Nephron (organoid): ENCODE measurements around the gene CYP2S1.
A peak's percentile ranks its signal among the peaks of the same experiment; 100 is the strongest.

Source experiments
- H3K27ac Mint-ChIP-seq, 3 experiments: 2 replicates each; pipeline ENCODE4 v1.8.0; 2020; ENCODE audit warnings: mixed read lengths in 3 of 3, mild to moderate bottlenecking in 2 of 3, moderate library complexity in 1 of 3
- H3K27me3 Mint-ChIP-seq: 2 replicates; pipeline ENCODE4 v1.8.0; 2021; ENCODE audit warnings: low read depth, mild to moderate bottlenecking, moderate library complexity, mixed read lengths
- H3K36me3 Mint-ChIP-seq: 2 replicates; pipeline ENCODE4 v1.8.0; 2020; ENCODE audit warnings: low read depth, mixed read lengths
- H3K4me1 Mint-ChIP-seq: 2 replicates; pipeline ENCODE4 v1.8.0; 2020; ENCODE audit warnings: mixed read lengths
- H3K4me3 Mint-ChIP-seq, 3 experiments: 2 replicates each; pipeline ENCODE4 v1.8.0; 2020; ENCODE audit warnings: mild to moderate bottlenecking in 3 of 3, mixed read lengths in 3 of 3, moderate library complexity in 2 of 3
- H3K9me3 Mint-ChIP-seq: 2 replicates; pipeline ENCODE4 v1.8.0; 2020; ENCODE audit warnings: mixed read lengths
- CTCF ChIP-seq, 3 experiments: fragments of 200-600 bp; sonication (generic); IDR thresholded peaks; one replicate each; pipeline ENCODE4 v1.5.0; 2021; ENCODE audit warnings: antibody characterized with exemption in 3 of 3; ENCODE audit not compliant: unreplicated experiment in 3 of 3

Gene CYP2S1

GRCh38 chr19:41193430-41194156, 574 bp downstream of the CYP2S1 start:
- H3K27me3 Mint-ChIP-seq: peaks cover 86% of the 10 kb centered on the region
- peaks cover 10% of the 10 kb centered on the region for H3K4me1 Mint-ChIP-seq
- H3K4me3 Mint-ChIP-seq: peak overlapping the region in 2 of 3 experiments; percentile 38 to 74

DNA sequence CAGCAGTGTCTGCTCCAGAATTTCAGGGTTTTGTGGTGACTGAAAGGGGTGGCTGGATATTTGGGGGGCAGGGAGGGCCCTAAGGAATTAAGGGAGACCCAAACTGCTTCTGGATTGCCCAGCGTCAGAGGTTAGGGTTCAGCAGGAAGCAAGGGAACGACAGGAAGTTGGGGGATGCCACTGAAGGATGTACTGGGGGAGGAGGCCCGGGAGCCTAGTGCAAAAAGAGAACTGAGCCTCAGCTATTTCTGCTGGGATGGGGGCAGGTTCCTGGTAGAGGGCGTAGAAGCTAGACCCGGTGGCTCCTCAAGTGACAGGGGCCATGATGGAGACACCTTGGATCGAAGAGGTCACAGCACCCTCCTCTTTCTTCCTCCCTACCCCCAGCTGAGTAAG, 1.1 kb downstream of the CYP2S1 start:
- Mint-ChIP-seq H3K9me3 (no peaks in the 10 kb centered on the region), H3K27ac (no peak overlapping the region), H3K27me3 (peaks cover 83% of the 10 kb centered on the region), H3K36me3 (no peaks in the 10 kb centered on the region), H3K4me3 (peak overlapping the region in 2 of 3 experiments; percentile 38 to 74), H3K4me1 (peaks cover 10% of the 10 kb centered on the region)
- TF ChIP-seq CTCF (IDR thresholded peaks at IDR 0.05; ENCODE audit: unreplicated experiment in 3 of 3): no peak

More at GRCh38 chr19:41193430-41194156, 574 bp downstream of the CYP2S1 start:
- Mint-ChIP-seq H3K36me3 (no peaks in the 10 kb centered on the region), H3K9me3 (no peaks in the 10 kb centered on the region), H3K27ac (no peak overlapping the region)
- TF ChIP-seq CTCF (IDR thresholded peaks at IDR 0.05; ENCODE audit: unreplicated experiment in 3 of 3): no peak

DNA sequence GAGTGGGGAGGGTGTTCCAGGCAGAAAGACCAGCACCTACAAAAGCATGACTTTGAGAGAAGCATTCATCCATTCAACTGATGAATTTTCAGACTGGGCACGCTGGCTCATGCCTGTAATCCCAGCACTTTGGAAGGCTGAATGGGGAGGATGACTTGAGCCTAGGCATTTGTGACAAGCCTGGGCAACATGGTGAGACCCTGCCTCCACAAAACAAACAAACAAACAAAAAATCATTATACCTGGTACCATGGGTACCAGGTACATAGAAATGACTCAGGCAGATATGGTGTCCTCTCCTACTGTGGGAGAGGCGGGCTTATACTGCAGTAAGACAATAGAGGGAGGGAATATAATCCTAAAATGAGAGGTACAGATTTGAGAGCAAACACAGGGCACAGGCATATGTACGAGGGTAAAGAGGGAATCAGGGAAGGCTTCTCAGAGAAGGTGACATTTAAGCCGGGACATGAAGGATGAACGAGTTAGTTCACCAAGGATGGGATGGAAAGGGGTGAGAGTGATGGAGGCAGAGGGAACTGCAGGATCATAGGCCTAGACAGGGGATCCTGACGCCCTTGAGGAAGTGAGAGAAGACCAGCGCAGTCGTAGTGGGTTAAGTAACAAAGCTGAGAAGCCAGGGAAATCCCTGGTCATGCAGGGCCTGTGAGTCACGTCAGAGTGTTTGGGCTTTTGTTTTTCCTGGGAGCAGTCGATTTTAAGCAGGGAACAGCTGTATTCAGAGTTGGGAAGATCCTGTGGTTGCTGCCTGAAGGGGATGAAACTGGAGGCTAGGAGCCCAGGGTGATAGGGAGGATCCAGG, 2.9 kb downstream of the CYP2S1 start:
- no peak for TF ChIP-seq CTCF (IDR thresholded peaks at IDR 0.05; ENCODE audit: unreplicated experiment in 3 of 3)
- Mint-ChIP-seq H3K4me3 (no peak overlapping the region), H3K27ac (no peak overlapping the region), H3K9me3 (no peaks in the 10 kb centered on the region), H3K36me3 (no peaks in the 10 kb centered on the region), H3K4me1 (peaks cover 4% of the 10 kb centered on the region), H3K27me3 (peaks cover 67% of the 10 kb centered on the region)

DNA sequence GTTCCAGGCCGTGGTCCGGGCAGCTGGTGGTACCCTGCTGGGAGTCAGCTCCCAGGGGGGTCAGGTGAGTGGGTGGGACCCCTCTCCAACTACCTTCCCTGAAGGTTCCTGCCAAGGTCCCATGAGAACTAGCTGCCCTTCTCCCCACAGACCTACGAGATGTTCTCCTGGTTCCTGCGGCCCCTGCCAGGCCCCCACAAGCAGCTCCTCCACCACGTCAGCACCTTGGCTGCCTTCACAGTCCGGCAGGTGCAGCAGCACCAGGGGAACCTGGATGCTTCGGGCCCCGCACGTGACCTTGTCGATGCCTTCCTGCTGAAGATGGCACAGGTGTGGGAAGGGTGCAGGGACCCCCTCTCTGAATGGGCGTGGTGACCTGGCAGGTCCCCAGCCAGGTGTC, 5.5 kb downstream of the CYP2S1 start:
- H3K4me3 Mint-ChIP-seq: no peak overlapping the region
- H3K9me3 Mint-ChIP-seq: no peaks in the 10 kb centered on the region
- TF ChIP-seq CTCF (IDR thresholded peaks at IDR 0.05; ENCODE audit: unreplicated experiment in 3 of 3): no peak
- no peaks in the 10 kb centered on the region for H3K4me1 Mint-ChIP-seq
- peaks cover 43% of the 10 kb centered on the region for H3K27me3 Mint-ChIP-seq
- no peaks in the 10 kb centered on the region for H3K36me3 Mint-ChIP-seq
- no peak overlapping the region for H3K27ac Mint-ChIP-seq

DNA sequence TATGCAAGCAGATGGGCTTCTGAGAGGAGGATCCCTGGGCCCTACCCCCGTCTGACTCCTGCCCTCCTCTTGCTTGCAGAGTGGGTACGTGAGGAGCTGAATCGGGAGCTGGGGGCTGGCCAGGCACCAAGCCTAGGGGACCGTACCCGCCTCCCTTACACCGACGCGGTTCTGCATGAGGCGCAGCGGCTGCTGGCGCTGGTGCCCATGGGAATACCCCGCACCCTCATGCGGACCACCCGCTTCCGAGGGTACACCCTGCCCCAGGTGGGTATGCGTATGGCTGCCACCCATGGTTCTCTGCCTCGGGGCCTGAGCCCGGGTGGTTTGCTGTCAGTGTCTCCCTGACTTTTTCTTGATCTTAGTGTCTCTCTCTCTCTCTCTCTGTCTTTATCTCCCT, 10.4 kb downstream of the CYP2S1 start:
- H3K36me3 Mint-ChIP-seq: no peaks in the 10 kb centered on the region
- no peaks in the 10 kb centered on the region for H3K9me3 Mint-ChIP-seq
- H3K27ac Mint-ChIP-seq: no peak overlapping the region
- H3K4me1 Mint-ChIP-seq: peaks cover 4% of the 10 kb centered on the region
- peaks cover 10% of the 10 kb centered on the region for H3K27me3 Mint-ChIP-seq
- TF ChIP-seq CTCF (IDR thresholded peaks at IDR 0.05; ENCODE audit: unreplicated experiment in 3 of 3): no peak
- no peak overlapping the region for H3K4me3 Mint-ChIP-seq
